Caco-2 (cell line): Measurements from ENCODE around the gene CADM4. TPM values are rescaled to one million over a fixed set of nuclear protein-coding genes. Genes with fewer than 3 reads are reported as not detected.
A peak's percentile ranks its signal among the peaks of the same experiment; 100 is the strongest.
"Not testable (repeated sequence)": the region's sequence is repeated elsewhere in the genome, so short reads cannot be mapped to it uniquely, and the experiment has no call there.

Experiments used
- BruUV-seq: library from RNA; stranded (reverse); fragments of 400-500 nt; replicated peaks from 2 replicates; lab custom pipeline; 2021; lab: Mats Ljungman, UMichigan
- CTCF ChIA-PET: fragments of 300-600 bp; sonication (Branson Sonifier 250); formaldehyde crosslinking; loops from one replicate; lab custom pipeline; 2022; ENCODE audit warnings: antibody characterized with exemption; lab: Charles Lee
- POLR2A ChIA-PET: fragments of 300-600 bp; sonication (Branson Sonifier 250); formaldehyde crosslinking; loops from one replicate; lab custom pipeline; 2022; ENCODE audit warnings: antibody characterized with exemption; lab: Charles Lee
- DNase-seq, 2 experiments: peaks; one replicate each; pipeline versions ENCODE4 v3.0.0 to v3.0.0-alpha.2; 2020 to 2022
- H3K27me3 ChIP-seq: replicated peaks from 2 replicates; pipeline ENCODE4 v1.6.0; 2011; ENCODE audit warnings: low read length; ENCODE audit not compliant: control insufficient read depth, insufficient read depth
- H3K36me3 ChIP-seq: 2 replicates; pipeline ENCODE4 v1.5.1; 2011; ENCODE audit warnings: low read length; ENCODE audit not compliant: control insufficient read depth, insufficient read depth
- H3K4me1 ChIP-seq: fragments of 250-450 bp; sonication (Bioruptor Pico); 2 replicates; pipeline ENCODE4 v1.5.1; 2020; ENCODE audit warnings: mild to moderate bottlenecking
- H3K4me3 ChIP-seq: 2 replicates; pipeline ENCODE4 v1.5.1; 2011; ENCODE audit warnings: low read depth, mild to moderate bottlenecking, control low read depth, low read length
- H3K9me3 ChIP-seq: fragments of 250-450 bp; sonication (Bioruptor Pico); 2 replicates; pipeline ENCODE4 v1.5.1; 2020; ENCODE audit warnings: mild to moderate bottlenecking, moderate library complexity
- H3K27ac Mint-ChIP-seq: one replicate; pipeline ENCODE4 v1.8.0; 2022; ENCODE audit warnings: mixed read lengths; ENCODE audit not compliant: unreplicated experiment
- H3K27me3 Mint-ChIP-seq: one replicate; pipeline ENCODE4 v1.8.0; 2022; ENCODE audit warnings: mixed read lengths; ENCODE audit not compliant: insufficient read depth, unreplicated experiment
- H3K36me3 Mint-ChIP-seq: one replicate; pipeline ENCODE4 v1.8.0; 2022; ENCODE audit warnings: mild to moderate bottlenecking, mixed read lengths; ENCODE audit not compliant: insufficient read depth, unreplicated experiment
- H3K4me1 Mint-ChIP-seq: one replicate; pipeline ENCODE4 v1.8.0; 2022; ENCODE audit warnings: low read depth, mixed read lengths; ENCODE audit not compliant: unreplicated experiment
- H3K4me3 Mint-ChIP-seq: one replicate; pipeline ENCODE4 v1.8.0; 2022; ENCODE audit warnings: mild to moderate bottlenecking, moderate library complexity, mixed read lengths; ENCODE audit not compliant: unreplicated experiment
- H3K9me3 Mint-ChIP-seq: one replicate; pipeline ENCODE4 v1.8.0; 2022; ENCODE audit warnings: mixed read lengths; ENCODE audit not compliant: unreplicated experiment
- intact Hi-C: fragments of 100-400 bp; cut with micrococcal nuclease; formaldehyde crosslinking; loops from one replicate; pipeline ENCODE4 v1.10.0; 2022; ENCODE audit not compliant: unreplicated experiment
- total RNA-seq: library from RNA; stranded (reverse); gene quantifications from 2 replicates; pipeline ENCODE4 v1.2.3, GENCODE V29; 2022
- TF ChIP-seq, protein P1 (sequence below), 2 experiments: fragments of 200-600 bp in 1 of 2; IDR thresholded peaks; 1 replicate in 1 of 2; 2 replicates in 1 of 2; pipeline versions ENCODE4 v1.5.1 to v1.8.0; 2011 to 2022; ENCODE audit warnings: antibody characterized with exemption in 1 of 2, control low read depth in 1 of 2, inconsistent platforms in 1 of 2, low read depth in 1 of 2, low read length in 1 of 2, mild to moderate bottlenecking in 1 of 2, moderate library complexity in 1 of 2; ENCODE audit not compliant: insufficient read depth in 1 of 2, severe bottlenecking in 1 of 2, unreplicated experiment in 1 of 2

The CADM4 gene
- total RNA-seq, 1 experiment from 2014 or later, result 13.2 TPM

DNA sequence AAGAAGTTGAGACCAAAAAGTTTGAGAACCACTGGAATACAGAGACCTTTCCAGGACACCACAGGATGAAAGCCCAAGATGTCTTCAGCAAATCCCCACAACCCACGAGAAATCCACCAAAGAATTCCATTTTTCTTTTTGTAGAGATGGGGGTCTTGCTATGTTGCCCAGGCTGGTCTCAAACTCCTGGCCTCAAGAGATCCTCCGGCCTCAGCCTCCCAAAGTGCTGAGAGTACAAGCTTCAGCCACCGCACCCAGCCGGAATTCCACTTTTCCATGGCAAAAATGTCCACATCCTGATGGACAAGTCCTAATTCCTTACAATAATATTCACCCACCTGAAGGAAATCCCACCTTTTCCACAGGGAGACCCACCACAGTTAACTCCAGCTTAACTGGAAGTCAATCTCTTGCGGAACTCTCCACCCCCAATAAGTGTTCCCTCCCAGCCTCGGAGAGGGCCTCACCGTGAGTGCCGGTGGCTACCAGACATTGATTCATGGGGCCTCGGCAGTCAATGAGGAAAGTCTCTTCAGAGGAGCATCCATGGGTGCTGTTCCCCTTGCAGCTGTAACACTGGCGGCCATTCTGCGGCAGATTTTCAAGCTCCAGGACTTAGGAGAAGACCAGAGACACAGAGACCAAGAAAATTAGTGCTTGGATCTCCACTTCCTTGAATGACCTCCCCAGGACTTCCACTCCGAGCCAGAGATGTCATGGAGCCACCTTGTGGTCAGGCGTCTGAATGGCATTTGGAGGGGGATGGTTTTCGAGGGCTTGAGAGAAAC is 12.3 kb upstream of the CADM4 start:
- no peaks in the 10 kb centered on the region for H3K9me3 ChIP-seq
- POLR2A ChIA-PET, result no interaction called here
- CTCF ChIA-PET, result interaction anchor here (0.9 to 1.6 kb wide), 4 partner anchors 11 to 132 kb away, joined by 3 to 13 read pairs (median 4); no protein-coding TSS in a partner anchor
- H3K36me3 ChIP-seq, result no peaks in the 10 kb centered on the region
- no peak overlapping the region for H3K4me3 ChIP-seq
- intact Hi-C loops, result loop anchor here (1.0 to 10.0 kb wide), 4 partner anchors 56 to 207 kb away; partner anchors contain the start of genes IRGQ, ZNF575 and ZNF576
- TF ChIP-seq, protein P1, sequence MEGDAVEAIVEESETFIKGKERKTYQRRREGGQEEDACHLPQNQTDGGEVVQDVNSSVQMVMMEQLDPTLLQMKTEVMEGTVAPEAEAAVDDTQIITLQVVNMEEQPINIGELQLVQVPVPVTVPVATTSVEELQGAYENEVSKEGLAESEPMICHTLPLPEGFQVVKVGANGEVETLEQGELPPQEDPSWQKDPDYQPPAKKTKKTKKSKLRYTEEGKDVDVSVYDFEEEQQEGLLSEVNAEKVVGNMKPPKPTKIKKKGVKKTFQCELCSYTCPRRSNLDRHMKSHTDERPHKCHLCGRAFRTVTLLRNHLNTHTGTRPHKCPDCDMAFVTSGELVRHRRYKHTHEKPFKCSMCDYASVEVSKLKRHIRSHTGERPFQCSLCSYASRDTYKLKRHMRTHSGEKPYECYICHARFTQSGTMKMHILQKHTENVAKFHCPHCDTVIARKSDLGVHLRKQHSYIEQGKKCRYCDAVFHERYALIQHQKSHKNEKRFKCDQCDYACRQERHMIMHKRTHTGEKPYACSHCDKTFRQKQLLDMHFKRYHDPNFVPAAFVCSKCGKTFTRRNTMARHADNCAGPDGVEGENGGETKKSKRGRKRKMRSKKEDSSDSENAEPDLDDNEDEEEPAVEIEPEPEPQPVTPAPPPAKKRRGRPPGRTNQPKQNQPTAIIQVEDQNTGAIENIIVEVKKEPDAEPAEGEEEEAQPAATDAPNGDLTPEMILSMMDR (IDR thresholded peaks at IDR 0.05; ENCODE audit: insufficient read depth in 1 of 2, low read depth in 1 of 2, low read length in 1 of 2, severe bottlenecking in 1 of 2, unreplicated experiment in 1 of 2), result peak; percentile 79 to 94
- DNase-seq, result peak; percentile 76 to 79
- H3K27me3 ChIP-seq, result no peaks in the 10 kb centered on the region
- peaks cover under 1% of the 10 kb centered on the region for H3K9me3 Mint-ChIP-seq
- no peaks in the 10 kb centered on the region for H3K27me3 Mint-ChIP-seq
- H3K27ac Mint-ChIP-seq, result peak overlapping the region; percentile 36
- H3K4me1 Mint-ChIP-seq, result no peaks in the 10 kb centered on the region
- H3K36me3 Mint-ChIP-seq, result peaks cover 5% of the 10 kb centered on the region
- H3K4me1 ChIP-seq, result no peaks in the 10 kb centered on the region
- peak overlapping the region; percentile 37 for H3K4me3 Mint-ChIP-seq
- no TSS peak for BruUV-seq

DNA sequence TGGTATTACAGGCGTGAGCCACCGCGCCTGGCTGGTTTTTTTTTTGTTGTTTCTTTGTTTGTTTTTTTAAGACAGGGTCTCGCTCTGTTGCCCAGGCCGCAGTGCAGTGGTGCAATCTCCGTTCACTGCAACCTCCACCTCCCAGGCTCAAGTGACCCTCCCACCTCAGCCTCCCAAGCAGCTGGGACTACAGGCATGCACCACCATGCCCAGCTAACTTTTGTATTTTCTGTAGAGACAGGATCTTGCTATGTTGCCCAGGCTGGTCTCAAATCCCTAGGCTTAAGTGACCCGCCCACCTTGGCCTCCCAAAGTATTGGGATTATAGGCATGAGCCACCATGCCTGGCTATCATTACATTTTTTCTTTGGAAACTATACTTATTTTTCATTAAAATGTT is 10.6 kb upstream of the CADM4 start:
- H3K36me3 ChIP-seq, H3K36me3 Mint-ChIP-seq, POLR2A ChIA-PET, H3K9me3 ChIP-seq, H3K27me3 ChIP-seq, H3K4me3 Mint-ChIP-seq, DNase-seq, H3K4me1 Mint-ChIP-seq, H3K27ac Mint-ChIP-seq, H3K9me3 Mint-ChIP-seq, H3K4me3 ChIP-seq, H3K27me3 Mint-ChIP-seq, BruUV-seq, CTCF ChIA-PET, H3K4me1 ChIP-seq: not testable (repeated sequence)
- intact Hi-C loops, result loop anchor here (10.0 kb wide), 2 partner anchors 115 to 205 kb away; partner anchors contain the start of gene ZNF575

DNA sequence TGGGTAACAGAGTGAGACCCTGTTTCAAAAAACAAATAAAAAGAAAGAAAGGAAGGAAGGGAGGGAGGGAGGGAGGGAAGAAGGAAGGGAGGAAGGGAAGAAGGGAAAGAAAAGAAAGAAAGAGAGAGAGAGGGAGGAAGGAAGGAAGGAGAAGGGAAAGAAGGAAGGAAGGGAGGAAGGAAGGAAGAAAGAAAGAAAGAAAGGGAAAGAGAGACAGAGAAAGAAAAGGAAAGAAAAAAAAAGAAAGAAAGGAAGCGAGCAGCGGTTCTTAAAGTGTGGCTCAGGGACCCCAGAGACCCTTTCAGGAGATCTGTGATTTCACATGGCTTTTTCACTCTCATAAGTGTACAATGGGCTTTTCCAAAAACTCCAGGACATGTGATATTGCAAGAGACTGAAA is 9.9 kb upstream of the CADM4 start:
- POLR2A ChIA-PET, result no interaction called here

More for the DNA sequence above, 9.9 kb upstream of the CADM4 start:
- Mint-ChIP-seq H3K36me3 (no peaks in the 10 kb centered on the region), H3K9me3 (peaks cover 4% of the 10 kb centered on the region), H3K27me3 (no peaks in the 10 kb centered on the region), H3K4me3 (no peak overlapping the region), H3K27ac (no peak overlapping the region), H3K4me1 (no peaks in the 10 kb centered on the region)
- DNase-seq, result no peak
- Histone ChIP-seq H3K4me3 (no peak overlapping the region), H3K27me3 (no peaks in the 10 kb centered on the region), H3K36me3 (no peaks in the 10 kb centered on the region), H3K4me1 (no peaks in the 10 kb centered on the region), H3K9me3 (no peaks in the 10 kb centered on the region)
- TF ChIP-seq, protein P1 (IDR thresholded peaks at IDR 0.05; ENCODE audit: insufficient read depth in 1 of 2, low read depth in 1 of 2, low read length in 1 of 2, severe bottlenecking in 1 of 2, unreplicated experiment in 1 of 2), result no peak
- intact Hi-C loops, result no loop called here
- no TSS peak for BruUV-seq
- CTCF ChIA-PET, result no interaction called here
